HG03558 (cell line): Measurements from ENCODE around the gene SNRNP200.

Source experiments
- ATAC-seq: cut with Tn5 transposase; IDR thresholded peaks from one replicate; pipeline ENCODE4 v1.9.1; 2021; ENCODE audit warnings: moderate number of reproducible peaks; ENCODE audit not compliant: unreplicated experiment; ENCODE audit errors: extremely low read depth

SNRNP200 gene

DNA sequence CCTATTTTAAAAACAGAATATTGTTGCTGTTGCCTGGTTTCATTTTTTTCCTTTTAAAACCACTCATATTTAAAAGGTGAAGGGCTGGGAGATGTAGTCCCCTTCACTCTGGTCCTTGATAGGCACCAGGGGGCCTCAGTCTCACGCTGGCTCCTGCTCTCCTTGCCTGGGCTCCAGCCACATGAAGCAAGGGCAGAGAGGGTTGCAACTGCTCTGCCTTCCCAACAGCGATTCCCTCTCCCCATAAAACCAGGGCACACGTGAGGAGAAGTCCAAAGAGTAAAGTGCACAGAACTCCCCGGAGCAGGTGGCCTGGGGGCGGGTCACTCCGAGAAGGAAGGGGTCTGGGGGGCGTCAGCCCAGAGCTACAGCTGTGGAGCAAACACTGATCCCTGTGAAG lies 52.3 kb downstream of the SNRNP200 start:
- ATAC-seq, result no peak

DNA sequence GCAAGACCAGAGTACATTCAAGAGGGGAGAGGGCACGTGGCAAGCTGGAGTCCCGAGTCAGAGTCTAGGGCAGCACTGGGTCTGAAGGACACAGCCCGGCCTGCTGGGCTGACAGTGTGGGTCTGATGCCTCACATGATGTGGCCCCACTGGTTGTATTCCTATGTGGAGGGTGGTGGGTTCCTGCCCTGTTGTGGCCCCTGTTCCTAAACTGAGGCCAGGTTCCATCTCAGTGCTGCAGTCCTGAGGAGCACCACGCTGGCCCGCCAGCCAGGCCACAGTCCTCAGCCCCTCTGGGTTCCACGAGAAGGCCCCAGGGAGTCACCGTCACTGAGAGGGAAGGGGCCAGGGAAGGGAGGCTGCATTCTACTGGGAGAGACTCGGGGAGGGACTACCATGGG lies 52.8 kb downstream of the SNRNP200 start:
- no peak for ATAC-seq

DNA sequence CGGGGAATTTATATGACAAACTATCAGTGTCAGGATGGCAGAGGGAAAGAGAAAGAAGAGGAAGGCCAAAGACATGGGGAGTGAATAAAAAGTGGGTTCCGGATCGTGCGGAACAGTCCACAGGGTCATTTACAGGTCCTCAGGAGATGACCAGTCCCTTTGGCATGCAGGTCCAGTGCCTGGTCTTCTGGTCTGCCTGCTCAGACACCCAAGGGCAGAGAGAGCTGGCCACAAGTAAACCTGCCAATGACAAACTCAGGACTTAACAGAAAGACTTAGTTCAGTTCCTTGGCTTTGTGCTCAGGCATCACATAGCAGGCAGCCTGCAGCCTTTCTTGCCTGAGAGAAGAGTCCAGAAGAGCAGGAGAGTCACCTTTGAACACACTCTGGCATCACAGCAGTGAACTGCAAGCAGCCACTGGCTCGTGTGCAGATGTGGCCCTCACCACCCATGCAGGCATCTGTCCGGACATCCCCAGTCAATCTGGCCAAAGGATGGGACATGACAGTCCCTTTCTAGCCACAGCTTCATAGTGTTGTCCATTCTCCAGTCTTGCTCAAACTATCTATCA lies 53.5 kb downstream of the SNRNP200 start:
- no peak for ATAC-seq

DNA sequence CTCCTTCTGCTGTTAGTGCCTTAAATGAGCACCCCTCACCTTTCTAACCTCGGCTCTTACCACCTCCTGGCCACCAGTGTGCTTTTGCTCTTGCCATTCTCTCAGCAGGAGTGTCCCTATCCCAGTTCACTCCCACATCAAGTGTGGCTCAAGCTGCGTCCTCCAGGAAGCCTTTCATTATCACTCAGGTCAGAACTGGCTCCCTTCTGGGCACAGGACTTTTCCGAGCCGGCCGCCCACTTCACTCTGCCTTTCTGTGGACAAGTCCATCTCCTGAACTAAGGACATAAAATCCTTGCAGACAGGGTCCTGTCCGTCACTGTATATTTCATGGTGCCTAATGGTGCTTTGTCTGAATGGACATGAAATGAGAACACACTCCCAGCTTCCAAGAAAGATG lies 55.2 kb downstream of the SNRNP200 start:
- ATAC-seq, result no peak

DNA sequence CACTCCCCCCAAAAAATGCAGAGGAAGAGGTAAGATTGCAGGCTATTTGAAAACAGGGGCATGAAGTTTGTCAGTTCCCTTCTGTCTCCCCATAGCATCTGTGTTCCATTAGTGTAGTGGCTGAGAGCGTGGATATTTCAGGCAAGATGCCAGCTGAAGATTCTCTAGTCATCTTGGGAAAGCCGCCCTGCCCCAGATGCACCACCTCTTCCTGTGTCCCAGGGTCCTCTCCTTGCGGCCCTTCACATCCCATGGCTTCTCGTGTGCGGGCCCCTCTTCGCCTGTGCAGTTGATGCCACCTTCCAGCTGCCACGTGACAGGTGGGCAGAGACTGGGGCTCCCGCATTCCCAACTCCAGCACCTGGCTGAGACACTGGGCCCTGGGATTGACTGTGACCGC lies 55.7 kb downstream of the SNRNP200 start:
- ATAC-seq, result no peak

DNA sequence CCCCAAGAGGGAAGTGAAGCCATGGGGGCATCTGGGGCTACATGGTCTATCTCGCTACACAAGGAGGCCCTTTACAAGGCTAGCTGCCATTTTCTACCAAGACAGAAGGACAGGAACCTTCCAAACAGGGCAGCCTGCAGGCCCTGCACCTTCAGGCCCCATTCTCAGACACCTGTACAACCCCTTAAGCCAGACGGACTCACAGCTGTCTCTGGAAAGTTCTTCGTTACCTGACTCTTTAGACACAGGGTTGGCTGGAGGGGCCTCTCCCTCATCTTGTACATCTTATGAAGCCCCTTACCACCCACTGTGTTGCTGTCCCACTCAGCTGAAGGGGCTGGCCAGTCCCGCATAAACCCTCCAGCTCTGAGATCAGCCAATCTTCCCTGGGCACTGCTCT lies 56.7 kb downstream of the SNRNP200 start:
- ATAC-seq, result no peak

DNA sequence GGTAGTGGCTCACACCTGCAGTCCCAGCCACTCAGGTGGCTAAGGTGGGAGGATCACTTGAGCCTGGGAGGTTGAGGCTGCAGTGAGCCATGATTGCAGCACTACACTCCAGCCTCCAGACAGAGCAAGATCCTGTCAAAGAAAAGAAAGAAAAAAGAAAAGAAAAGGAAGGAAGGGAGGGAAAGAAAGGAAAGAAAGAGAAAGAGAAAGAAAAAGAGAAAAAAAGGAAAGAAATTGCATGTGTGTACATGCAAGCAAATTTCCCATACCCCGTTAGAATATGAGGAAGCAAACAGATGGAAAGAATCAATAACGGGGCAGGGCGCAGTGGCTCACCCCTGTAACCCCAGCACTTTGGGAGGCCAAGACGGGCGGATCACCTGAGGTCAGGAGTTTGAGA lies 57.5 kb downstream of the SNRNP200 start:
- no peak for ATAC-seq

DNA sequence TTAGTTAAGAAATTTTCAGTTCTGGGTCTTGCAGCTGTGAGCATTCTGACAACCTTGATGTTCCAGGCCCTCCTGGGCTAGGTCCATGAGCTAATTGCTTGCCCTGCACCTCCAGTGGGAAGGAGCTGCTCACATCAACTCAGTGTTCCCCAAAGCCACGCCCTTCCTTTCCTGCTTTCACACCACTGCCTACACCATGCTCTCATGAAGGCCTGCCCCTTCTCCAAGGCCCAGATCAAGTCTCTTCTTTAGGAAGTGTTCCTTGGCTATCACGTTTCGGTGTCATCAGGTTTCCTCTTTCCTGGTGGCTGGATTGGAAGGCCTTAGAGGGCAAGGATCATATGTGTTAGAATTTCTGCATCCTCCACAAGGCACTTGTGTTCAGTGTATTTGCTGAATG lies 58.3 kb downstream of the SNRNP200 start:
- ATAC-seq, result no peak

DNA sequence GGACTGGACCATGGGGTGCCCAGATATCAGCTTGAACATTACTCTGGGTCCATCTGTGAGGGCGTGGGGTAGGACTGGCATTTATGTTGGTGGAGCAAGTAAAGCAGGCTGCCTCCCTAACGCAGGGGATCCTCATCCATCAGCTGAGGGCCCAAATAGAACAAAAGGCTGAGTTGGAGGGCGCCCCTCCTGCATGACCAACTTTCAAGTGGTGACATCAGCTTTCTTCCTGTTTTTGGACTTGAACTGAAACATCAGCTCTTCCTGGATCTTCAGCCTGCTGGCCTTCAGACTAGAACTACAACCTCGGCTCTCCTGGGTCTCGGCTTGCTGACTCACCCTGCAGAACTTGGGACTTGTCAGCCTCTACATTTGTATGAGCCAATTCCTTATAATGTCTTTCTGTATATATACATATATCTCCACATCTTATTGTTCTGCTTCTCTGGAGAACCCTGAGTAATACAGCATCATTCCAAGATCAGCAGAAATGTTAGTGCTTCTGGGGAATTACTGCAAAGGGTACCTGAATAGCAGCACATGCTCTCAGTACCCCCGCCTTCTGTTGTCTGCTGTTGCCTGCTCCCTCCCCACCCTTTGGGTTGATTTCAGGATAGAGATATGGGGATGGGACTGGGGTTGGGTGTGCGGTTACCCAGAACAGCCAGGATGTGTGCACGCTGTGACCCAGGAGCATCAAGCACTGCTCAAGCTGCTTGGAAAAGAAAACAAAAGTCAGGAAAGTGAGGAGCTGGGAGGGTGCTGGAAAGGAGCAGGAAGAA lies 59.5 kb downstream of the SNRNP200 start:
- no peak for ATAC-seq

DNA sequence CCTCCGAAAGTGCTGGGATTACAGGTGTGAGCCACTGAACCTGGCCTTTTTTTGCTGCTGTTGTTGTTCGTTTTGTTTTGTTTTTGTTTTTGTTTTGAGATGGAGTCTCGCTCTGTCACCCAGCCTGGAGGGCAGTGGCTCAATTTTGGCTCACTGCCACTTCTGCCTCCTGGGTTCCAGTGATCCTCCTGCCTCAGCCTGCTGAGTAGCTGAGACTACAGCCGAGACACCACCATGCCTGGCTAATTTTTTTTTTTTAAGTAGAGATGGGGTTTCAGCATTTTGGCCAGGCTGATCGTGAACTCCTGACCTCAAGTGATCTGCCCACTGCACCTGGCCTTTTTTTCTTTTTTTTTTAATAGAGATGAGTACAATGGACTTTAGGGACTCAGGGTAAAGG lies 61.5 kb downstream of the SNRNP200 start:
- no peak for ATAC-seq

DNA sequence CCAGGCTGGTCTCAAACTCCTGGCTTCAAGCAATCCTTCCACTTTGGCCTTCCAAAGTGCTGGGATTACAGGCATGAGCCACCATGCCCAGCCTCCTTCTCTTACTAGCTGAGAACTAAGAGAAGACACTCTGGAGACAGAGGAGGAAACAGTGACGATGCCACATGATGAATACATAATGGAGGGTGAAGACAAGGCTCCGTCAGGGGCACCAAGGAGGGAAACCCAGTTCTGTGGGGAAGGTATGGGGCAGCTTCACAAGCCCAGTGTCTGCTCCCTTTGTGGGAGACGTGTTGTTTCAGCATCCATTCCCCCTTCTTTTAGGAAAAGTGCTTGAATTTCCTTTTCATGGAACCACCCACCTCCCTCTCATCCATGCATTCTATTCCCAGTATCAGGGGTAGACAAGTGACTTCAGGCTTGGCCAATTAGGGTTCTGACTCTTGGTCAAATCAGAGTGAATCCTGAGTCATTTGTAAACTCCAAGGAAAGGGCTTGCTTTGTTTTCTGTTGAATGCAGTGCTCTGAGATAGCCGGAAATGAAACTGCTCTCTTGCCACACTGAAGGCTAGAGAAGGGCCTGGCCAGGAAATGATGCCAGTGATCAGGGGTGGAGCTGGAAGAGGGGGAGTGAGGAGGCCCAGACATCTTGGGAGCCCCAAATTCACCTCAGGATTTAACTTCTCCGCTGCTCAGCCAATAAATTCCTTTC lies 63.3 kb downstream of the SNRNP200 start:
- peak; percentile 81 for ATAC-seq

DNA sequence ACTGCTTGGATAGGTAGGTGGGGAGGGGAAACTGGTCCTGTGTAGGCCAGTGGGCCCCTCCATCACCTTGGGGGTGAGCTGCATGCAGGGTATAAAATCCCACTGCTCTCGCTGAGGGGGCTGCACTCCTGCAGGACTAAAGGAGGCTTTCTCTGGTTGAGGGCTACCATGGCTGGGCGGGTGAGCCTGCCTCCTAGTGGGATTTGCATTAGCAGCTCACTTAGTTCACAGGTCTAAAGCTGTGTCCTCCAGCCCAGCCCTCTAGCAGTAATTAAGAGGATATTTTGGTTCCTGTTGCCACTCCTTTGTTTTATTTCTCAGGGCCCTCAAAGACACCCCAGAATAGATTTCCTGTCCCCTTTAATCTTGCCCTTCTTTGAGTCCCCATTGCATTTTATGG lies 64.1 kb downstream of the SNRNP200 start:
- ATAC-seq, result no peak

DNA sequence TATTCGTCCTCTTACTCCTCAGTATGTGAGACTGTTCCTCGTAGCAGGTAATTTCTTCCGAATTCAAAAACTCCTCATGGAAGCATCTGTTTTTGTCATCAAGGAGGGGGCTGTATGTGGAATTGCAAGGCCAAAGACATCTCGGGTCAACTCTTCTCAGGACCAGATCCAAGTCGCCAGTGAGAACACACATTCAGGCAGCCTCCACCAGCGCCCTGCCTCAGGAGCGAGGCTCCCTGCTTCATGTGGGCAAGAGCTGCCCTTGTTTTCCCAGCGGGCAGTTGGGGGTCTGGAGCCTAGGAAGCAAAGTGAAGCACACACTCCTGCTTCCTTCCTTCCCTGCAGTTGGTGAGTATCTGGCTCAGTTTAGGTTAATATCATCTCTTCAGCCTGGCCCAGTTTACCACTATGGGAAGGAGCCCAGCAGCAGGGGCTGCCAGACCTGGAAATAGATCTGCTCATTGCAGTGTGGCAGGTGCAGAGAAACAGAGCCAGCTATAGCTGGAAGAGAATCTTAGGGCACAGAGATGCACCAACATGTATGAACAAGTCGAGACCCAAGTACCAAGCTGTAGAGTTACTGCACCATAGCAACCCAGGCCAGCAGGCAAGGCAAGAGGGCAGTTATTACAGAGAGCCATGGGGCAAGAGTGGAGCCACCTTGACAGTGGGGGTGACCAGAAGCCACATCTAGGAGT lies 64.9 kb downstream of the SNRNP200 start:
- ATAC-seq, result no peak

DNA sequence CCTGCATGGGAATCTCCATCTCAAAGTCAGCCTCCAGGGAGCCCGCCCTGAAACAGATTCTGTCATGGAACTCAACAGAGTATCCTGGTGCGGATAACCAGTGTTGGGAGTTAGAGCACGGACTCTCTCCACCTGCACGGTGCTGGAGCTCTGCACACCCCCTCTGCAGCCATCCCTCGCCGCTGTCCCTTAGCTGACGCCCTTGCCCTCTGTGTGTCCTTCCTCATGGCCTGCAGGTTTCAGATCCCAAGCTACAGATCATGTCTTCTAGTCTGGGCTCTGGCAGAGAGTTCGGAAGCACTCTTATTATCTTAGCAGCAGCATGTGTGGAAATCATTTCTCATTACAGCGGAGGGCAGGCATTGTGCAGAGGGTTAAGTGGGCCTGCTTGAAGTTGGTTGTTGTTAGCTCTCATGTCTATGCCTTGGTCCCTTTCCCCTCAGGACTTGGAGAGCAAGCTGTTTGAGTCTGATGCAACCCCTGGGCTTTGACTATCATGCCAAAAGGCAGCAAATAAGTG lies 65.5 kb downstream of the SNRNP200 start:
- no peak for ATAC-seq

DNA sequence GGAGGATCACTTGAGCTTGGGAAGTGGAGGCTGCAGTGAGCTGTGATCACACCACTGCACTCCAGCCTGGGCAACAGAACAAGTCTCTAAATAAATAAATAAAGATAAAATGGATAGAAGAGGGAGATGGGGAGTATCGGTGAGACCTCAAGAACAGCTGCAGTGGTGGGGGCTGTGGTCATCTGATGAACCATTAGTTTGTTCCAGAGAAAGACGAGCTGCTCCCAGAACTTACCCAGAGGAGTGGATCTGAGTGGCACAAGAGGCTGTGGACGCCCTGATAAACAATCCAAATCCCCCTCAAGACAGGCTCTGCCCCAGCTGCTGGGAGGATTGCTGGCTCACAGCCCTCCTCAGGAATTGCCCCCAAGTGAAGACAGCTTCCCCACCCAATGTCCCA lies 66.3 kb downstream of the SNRNP200 start:
- no peak for ATAC-seq

DNA sequence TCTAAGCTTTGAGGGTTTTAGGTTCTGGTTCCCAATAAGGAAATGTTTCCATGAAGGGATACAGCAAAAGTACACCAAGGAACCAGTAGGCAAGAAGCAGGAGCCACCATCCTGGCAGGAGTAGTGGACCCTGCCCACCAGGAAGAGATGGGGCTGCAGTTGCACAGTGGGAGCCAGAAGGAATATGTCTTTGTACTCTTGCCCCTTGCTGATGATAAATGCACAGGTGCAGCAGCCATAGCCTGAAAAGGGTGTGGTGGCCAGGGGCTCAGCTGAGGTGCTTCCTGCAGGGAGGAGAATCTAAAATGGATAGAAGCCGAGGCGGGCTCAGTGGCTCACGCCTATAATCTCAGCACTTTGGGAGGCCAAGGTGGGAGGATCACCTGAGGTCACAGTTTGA lies 67.1 kb downstream of the SNRNP200 start:
- ATAC-seq, result no peak

DNA sequence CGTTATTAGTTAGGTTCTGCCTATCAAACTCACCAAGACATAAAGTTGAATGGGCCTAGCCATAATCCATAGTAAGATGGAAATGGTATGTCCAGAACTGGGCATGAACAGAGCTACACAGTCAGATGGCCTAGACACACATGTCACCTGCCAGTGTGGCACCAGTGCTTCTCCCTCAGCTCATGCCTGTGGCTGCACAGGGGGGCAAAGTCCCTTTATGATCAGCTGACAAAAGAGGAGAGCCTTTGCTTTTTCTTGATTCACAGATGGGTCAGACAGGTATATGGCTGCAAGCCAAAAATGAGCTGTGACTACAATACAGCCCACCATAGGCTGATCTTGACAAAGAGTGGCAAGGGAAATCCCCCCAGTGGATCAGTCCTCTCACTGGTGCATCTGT lies 68.5 kb downstream of the SNRNP200 start:
- no peak for ATAC-seq

DNA sequence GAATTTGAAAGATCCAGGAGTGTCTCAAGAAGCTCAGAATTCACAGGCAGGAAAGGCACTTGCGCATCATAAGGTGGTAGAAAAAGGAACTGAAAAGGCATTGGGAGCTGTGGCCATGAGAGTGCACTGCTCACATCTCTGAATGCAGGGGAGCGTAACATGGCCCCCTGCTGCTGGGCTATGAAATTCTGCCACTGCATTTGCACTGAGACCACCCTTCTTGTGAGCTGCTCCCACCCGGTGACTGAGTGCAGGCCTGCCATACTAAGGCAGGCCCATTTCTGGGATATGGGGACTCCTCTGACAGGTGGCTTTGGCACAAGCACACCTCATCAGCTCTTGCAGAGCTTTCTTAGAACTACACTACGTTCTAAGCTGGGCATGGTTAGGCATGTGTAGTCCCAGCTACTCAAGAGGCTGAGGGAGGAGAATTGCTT lies 71.4 kb downstream of the SNRNP200 start:
- peak; percentile 61 for ATAC-seq

DNA sequence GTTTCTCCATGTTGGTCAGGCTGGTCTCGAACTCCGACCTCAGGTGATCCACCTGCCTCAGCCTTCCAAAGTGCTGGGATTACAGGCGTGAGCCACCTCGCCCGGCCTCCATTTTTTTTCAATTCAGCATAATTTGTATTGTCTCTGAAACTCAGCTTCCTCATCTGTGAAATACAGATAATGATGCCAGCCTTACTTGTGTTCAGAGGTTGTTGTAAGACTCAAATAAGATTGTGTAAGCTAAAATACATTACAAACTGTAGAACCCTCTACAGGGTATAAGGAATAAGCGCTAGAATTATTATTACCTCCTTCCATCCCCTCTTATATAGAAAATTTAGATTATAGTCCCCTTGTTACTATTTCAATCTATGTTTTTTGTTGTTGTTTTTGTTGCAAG lies 71.9 kb downstream of the SNRNP200 start:
- no peak for ATAC-seq

DNA sequence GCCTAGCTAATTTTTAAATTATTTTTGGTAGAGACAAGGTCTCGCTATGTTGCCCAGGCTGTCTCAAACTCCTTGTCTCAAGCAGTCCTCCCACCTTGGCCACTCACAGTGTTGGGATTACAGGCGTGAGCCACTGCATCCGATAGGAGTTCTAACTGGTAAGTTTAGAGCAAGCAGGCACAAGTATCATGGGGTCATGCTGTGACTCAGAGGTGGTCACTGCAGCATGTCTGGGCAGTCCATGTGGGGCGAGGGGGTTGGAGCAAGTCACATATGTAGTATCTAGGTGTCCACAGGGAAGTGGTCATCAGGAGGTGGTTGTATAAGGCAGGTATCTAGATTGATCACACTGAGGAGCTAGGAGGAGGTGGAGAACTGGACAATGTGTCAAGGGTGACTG lies 74.0 kb downstream of the SNRNP200 start:
- no peak for ATAC-seq
